Activated CD4-positive, alpha-beta T cell treated with anti-CD3 and anti-CD28 coated beads, Interleukin-2, amount 50 U/mL, for 4 hours (primary cell): Measurements from ENCODE around the gene CXCL14.

Source experiments
- DNase-seq, 2 experiments: peaks; one replicate each; pipeline ENCODE4 v3.0.0-alpha.2; 2020

The CXCL14 gene

DNA sequence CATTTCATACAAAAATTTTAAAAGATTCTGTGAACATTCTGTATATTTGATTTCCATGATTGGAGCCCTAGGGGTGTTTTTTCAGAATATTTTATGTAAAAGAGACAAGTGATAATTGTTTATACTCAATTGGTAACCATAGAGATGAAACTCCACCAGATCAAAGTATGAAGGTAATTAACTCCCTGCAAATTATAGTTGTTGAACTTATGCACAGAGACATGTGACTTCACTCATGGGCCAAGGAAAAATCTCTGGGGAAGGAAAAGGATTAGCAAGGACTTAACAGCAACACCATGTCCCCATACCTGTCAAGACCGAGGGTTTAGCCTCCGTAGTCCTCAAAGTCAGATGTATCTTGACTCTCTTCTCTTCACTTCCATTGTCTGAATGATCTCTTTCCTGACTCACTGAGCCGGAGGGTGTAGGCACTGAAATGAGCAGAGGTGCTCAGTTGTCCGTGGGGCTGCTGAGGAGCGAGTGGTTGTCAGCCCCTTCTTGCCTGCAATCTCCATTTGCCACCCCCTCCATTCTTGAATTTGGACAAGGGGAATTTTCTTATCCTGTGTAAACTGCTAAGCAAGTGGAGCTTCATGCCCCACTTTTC, 17.5 kb upstream of the CXCL14 start:
- no peak for DNase-seq

DNA sequence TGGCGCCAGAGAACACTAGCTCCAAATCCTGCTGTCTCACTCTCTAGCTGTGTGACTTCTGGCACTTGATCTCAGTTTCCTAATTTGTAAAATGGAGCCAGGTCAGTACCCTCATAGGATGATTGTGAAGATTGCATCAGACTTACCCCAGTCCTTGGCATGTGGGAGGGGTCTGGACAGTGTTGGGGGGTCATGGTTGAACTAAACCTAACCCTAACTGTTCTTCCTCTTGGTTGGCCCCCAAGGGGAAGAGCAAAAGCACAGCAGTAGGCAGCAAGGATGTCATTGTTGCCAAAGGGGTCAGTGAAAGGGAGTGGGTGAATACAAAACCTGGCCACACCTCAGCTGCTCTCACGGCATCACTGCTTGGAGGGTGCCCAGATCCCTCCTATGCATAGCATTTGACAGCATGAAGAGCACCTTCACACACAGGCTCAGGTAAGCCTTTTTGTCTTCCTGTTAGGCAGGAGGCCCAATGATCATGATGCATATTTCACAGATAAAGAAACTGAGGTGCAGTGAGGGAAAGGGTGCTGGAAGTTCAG, 15.7 kb upstream of the CXCL14 start:
- no peak for DNase-seq

DNA sequence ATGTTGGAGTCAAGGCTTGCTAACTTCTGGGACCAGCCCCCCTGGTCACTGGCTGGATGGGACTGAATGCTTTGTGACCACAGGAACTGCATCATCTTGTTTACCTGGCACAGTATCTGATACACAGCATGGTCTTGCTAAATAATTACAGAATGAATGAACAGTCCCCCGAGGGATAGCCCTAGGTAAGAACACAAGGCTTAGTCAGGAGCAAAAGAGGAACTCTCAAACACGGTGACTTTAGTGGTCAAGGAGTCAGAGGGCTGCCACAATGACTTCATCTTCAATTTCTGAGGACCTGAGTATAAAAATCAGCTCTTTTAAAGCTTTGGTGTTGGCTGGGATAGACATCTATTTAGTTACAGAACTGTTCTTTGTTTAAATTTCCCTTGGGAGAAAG, 15.1 kb upstream of the CXCL14 start:
- DNase-seq = no peak

DNA sequence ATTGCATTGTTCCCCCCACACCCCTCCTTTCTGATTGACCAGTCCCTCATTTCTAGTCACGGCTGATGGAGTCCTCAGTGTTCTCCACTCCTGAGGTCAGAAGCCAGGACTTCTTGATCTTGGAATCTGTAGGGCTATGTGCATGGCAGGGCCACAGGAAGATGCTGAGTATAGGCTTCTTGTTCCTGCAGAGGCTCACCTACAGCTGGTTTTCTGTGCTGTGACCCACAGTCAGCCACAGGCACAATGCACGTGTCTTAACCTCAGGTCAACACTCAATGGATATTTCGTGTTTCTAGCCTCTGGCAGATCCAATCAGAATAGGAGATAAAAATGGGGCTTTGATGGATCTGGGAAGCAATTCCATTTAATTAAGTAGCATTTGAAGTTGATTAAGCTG, 14.3 kb upstream of the CXCL14 start:
- DNase-seq = no peak

DNA sequence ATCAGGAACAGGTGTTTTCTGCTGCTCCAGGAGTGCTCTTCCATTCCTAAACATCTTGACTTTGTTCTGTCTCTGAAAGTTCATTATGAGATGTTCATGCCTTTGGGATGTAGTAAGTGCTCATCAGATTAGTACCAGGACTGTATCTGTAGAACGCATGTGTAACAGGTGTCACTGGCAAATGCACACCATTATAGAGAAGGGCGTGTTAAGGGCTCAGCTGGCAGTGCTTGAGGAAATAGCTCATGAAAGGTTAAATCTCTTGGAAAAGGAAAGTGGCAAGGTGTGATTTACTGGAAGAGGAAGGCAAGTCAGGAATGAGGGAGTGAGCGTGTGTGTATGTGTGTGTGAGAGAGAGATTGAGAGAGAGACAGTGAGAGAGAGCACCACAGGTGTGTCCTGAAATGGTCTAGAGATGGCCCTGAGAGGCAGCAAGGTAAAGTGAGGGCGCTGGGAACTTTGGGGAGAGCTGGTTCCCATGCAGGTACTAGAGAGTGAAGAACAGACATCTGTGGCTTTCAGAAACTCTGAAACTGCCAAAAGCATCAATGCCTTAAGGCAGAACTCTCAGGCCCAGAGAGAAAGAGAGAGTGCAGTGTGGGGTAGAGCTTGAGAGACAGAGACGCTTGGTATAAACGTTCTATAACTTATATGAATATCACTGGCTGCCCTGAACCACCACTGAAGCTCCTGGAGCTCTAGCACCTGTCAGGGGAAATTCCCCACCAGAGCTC, 13.7 kb upstream of the CXCL14 start:
- DNase-seq = no peak

DNA sequence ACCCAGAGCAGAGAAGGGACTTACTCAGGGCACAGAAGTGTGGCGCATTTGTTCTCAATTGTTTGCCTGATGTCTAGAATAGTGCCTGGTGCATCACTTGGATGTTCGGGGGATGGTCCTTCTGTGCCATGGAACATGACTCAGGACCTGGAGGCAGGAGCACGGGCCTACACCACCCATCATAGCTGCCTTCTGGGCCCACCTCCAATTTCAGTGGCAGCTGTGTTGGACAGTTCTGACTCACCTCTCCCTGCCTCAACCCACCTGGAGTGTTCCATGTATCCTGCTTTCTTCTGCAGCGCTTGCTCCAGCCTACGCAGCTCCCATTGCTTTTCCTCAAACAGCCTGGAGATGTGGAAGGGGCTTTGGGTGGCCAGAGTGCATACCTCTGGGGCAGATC, 12.5 kb upstream of the CXCL14 start:
- DNase-seq = no peak

DNA sequence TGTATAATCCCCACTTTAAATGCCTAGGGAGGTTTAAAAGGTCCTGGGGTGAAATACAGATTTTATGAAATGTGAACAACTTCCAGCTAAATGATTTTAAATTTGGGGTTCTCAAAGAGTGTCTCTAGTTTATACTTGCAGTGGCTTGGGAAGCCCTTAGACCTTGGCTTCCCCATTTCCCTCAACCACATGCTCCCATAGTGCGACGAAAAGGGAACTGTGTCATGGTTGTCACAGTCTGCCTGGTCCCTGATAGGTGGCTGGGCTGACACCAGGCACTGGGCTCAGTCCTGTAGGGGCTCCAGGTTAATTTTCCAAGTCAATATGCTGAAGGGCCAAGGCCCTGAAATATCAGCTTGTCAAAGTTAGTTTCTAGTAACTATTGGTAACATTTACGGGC, 10.4 kb upstream of the CXCL14 start:
- DNase-seq = no peak

DNA sequence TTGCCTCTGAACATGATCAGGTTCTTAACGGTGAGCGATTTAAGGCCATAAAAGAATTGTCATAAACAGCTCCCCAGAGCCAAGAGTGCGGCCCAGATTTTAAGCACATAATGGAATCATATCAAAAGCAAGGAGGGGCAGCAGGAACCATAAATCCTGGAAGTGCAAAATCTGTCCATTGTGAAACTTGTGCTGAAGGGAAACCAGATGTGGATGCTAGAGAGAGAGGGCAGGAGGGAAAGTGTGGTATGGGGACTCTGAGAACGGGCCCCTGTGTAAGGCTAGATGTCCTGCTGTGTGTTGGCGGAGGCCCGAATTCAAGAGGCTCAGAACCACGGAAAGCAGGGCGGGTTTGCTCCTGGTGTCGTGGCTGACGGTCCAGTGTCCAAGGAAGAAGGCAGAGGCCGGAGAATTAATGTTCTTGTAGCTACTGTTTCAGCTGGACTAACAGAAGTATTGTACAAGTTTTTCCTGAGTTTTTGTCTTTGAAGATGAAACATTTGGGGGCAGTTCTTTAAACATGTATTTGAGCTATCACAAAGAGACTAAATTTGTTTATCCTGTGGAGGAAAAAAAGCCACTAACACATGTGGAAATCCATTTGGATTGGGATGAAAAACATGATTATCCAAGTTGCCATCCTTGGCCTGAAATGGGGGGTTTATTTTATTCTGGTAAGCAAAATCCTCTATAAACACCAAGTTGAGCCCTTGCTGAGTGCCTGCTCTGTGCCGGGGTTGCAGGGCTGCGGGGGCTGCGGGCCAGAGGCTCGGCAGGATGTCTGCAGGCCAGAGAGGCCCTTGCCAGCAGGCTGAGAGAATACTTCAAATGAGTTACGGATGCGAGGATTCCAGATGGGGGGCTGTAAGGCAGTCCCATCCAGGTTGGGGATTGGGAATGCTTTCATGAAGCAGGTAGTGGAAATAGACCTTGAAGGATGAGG, 9.2 kb upstream of the CXCL14 start:
- no peak for DNase-seq

DNA sequence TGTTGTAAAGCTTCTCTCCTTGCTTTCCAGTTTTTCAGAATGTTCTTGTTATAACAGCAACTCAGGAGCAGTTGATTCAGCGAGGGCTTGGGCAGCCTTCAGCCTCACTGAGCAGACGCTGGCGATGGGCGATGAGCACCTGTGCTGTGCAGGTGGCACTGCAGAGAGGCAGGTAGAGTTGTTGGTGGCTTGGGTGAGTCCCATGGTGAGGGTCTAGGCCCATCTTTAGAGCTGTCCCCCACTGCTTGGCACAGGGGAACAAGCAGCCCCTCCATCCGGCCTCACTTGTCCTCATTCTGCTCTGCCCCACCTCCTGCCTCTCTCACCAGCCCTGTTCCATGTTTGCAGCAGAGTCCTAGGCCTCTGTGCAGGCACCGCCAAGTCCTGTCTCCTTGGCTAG, 6.1 kb upstream of the CXCL14 start:
- DNase-seq = no peak

DNA sequence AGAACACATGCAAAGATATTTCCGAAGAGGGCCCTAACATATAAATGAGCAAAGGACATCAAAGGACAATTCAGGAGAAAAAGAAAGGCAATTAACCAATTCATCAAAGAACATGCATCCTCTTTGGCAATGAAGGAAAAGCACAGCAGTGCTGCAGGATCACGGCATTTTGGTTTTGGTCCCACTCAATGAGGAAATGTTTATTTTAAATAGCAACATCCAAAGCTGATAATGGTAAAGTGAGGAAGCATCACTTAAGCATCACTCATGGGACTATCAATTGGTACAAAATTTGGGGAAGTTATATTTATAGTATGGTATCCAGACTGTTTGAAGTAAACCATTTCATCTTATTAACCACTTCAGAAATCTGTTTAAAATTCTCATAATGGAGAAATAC, 5.5 kb upstream of the CXCL14 start:
- no peak for DNase-seq

DNA sequence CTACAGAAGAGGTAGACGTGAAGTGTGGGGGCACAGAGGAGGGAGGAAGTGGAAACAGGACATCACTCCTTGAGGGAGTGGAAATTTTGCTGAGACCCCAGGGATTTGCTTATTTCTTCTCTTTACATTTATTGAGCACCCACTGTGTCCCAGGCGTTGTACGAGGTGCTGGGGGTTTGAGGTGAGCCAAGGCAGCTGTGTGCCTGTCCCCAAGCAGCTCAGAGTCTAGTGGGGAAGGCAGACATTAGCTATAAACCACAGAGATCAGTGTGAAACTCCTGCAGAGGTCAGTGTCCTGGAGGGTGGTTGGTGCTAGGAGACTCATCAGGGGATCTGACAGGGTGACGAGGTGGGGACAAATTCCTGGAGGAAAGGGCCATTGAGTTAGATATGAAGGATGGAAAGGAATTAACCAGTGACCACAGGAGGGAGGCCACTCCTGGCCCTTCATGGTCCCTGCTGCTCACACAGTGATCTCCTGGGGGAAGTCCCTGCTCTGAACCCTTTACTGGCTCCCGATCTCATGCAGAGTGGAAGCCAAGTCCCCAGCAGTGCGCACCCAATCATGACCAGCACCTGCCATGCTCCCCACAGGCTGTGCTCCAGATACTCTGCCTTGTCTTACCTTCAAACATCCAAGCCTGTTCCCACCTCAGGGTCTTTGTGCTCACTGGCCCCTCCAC, 3.4 kb upstream of the CXCL14 start:
- DNase-seq = no peak

DNA sequence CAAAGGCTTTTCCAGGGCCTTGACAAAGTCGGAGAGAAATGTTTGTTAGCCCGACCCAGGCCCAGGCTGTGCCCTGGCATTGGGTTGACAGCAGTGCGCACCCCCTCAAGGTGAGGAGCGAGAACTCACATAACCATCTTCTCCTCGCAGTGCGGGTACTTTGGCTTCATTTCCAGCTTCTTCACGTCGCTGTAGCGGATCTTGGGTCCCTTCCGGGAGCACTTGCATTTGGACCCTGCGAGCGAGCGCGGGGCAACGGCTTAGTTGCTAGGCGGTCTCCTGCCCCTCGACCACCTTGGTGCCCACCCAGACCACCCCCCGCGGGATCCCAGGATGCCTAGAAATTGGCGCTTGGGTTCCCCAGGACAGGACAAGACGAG, 496 bp downstream of the CXCL14 start:
- no peak for DNase-seq

DNA sequence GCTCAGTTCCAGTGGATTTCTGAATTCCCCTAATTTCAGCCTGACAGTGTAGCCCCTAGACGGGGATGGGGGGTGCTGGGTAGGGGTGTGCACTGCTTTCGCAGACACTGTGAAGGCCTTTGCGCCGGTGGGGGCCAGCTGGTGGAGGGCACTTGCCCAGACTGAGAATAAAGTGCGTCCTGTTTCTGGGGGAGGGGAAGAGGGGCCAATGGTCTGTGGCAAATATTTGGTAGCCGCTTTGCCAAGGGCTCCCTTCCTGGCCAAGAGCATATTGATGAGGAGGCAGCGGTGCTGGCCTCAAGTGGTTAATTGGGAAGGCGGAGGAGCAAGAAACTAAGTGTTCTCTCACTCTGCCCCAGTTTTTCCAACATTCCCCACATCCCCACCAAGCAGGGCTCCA, 1.4 kb downstream of the CXCL14 start:
- no peak for DNase-seq

DNA sequence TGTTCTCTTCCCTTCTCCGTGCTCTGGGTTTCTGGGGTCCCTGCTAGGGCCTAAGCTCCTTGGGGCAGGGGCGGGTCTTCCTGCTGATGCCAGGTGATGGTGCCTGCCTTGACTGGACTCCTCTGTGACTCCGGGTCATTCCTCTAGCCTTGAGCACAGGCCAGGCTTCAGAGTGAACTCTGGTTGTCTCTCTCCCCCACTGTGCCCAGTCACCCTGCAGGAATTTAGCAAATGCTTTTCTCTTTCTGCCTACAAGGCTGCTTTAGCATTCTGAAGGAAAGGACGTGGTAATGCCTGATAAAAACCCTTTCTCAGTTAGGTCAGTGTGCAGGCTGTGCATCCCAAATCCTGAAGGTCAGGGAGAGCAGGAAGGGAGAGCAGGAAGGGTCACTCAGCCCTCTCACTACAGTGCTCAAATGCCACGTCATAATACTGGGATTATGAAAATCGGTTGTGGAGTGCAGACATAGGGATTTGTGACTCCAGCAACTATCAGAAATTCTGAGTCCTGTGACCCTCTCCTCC, 2.7 kb downstream of the CXCL14 start:
- no peak for DNase-seq

DNA sequence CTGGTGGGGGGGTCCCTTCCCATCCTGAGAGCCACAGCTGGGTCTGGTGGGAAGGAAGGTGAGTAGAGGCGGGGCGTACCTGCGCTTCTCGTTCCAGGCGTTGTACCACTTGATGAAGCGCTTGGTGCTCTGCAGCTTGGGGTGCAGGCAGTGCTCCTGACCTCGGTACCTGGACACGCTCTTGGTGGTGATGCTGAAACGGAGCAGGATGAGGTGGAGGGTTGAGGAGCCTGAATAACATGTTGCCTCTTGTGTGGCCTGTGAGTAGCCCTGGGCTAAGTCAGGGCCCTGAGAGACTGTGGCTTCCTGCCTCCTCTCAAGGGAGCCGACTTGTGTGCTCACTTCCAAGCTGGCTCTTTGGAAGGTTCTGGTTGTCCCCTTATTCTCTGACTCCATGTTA, 4.3 kb downstream of the CXCL14 start:
- no peak for DNase-seq

DNA sequence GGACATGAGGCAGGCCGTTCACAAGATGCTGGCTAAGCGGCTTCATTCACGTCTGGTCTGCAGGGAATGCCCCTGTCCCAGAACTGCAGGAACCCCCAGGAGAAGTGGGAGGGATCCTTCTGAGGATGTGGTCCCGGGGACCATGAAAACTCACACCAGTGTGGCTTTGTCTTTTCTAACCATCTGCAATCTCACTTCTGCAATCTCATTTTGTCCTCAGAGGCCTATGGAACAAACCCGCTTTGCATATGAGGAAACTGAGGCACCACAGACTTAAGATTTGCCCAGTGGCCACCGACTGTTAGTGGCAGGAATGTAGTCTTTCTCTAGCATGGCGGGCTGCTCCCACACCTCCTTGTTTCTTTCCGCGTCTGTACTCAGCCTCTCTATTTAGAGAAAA, 6.9 kb downstream of the CXCL14 start:
- DNase-seq = no peak

DNA sequence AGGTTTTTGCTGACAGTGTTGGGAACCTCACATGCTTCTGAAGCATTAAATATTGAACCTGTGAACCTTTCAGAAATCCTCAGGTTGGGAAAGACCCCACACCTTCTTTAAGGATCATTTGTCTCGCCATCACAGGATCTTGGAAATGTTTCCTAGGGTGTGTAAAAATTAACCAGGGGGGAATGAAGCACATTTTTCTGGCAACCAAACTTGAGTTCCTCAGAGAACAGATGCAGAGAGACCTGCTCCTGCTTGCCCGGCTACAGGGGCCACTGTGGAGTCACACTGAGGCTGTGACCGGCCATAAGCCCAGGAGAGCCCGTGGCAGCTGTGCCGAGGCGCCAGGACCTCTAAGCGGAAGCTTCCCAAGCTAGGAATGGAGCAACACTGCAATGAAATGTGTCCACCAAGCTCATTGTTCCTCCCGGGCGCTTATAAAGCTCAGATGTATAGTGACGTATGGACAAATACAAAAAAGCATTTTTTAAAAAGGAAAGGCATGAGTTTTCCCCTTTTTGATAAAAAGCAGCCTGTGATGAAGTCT, 7.7 kb downstream of the CXCL14 start:
- DNase-seq = no peak

DNA sequence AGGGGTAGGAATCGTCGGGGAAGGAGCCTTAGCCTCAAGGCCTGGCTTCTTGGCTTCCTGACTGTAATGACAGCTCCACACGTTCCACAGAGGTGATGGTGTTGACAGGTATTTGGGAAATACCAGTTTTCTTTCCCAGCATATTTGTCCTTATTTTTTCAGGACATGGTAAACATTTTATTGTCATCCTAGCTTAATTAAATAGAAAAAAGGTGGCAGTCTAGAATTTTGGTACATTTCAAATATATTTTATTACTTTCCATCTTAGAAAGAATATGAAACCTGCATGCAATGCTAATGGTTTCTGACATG, 8.4 kb downstream of the CXCL14 start:
- no peak for DNase-seq

DNA sequence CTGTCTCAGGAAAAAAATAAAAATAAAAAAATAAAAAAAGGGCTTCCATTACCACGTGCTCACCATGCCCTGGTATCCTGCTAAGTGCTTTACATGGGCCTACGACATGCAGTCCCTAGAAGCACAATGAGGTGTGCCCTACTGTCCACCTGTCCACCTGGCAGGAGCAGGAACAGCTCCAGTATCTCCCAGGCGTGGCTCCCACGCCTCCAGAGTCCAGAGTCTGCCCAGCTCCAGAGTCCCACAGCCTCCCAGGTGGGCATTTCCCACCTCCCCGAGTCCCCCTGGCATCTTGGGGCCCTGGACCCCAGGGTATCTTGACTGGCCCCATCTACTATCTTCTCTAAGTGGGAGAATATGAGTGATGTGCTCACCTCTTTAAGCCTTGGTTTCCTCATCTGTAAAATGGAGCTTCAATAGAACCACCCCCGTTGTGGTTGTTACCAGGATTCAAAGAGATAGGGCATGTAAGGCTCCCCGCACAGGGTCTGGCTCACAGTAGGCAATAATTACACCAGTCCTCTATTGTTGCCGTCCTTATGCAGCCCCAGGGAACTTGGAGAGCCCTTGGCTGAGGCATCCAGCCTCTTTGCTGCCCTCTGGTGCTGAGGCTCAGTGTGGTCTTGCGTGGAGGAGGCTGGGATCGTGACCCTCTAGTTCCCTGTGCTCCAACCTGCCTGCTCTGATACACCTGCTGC, 8.9 kb downstream of the CXCL14 start:
- DNase-seq = no peak

DNA sequence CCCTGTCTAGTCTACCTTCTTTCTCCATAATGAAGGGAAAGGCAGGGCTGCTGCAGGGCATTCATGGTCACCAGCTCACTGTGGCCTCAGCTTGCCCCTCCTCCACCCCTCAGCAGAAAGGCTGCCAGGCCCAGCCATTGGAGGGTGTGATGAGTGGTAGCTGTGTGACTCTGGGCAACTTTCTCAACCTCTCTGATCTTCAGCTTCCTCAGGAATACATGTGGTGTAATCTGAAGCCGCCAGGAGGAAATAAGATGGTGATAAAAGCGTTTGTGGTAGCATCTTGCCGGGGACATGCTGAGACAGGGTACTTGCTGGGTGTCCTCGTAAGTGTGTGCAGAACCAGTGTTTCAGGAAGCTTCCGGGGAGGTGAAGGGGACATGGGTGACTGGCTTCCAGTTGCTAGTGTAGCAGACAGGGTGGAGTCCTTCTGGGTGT, 9.8 kb downstream of the CXCL14 start:
- DNase-seq = no peak

DNA sequence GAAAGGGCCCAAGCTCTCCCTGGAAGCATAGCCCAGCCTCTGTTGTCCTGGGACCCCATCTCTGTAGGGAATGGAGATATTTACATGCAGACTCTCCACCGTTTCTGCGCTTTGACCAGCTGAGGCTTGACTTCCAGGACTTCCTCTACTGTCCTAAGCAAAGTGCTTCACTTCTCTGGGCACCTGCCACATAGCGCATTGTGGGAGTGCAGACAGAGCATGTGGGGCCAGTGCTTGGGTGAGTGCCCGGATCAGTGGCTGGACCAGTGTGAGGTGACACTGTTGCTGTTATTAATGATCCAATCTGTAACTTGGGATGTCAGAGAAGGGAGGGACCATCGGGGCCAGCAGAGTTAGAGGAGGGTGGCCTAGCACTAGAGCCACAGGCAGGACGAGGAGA, 10.5 kb downstream of the CXCL14 start:
- no peak for DNase-seq

DNA sequence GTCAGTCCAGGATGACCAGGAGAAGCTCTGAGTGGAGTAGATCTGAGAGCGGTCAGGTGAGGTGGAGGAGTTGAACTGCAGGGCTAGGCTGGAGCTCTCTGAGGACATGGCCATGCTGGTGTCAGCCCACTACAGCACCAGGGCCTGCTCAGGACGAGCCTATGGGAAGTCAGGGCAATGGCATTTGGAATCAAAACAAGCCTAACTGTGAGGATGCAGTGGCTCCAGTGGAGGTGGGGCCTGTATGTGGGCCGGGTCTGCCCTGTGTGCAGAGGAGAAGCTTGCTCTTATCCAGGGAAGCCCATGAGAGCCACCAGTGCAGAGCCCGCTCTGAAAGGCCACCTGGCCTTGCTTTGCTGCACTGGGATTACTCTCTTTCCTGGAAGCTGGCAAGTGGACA, 11.1 kb downstream of the CXCL14 start:
- DNase-seq = no peak
